Stimulated activated CD4-positive, alpha-beta T cell treated with anti-CD3 and anti-CD28 coated beads, Interleukin-12 subunit alpha, Interleukin-12 subunit beta, amount 100 ng/mL, for 48 hours (primary cell): Measurements from ENCODE around the gene CGNL1.

Experiments
- DNase-seq, 3 donors: peaks; one replicate each; pipeline ENCODE4 v3.0.0-alpha.2; 2020; ENCODE audit warnings: low read depth in 2 of 3, low spot score in 1 of 3

CGNL1 gene

DNA sequence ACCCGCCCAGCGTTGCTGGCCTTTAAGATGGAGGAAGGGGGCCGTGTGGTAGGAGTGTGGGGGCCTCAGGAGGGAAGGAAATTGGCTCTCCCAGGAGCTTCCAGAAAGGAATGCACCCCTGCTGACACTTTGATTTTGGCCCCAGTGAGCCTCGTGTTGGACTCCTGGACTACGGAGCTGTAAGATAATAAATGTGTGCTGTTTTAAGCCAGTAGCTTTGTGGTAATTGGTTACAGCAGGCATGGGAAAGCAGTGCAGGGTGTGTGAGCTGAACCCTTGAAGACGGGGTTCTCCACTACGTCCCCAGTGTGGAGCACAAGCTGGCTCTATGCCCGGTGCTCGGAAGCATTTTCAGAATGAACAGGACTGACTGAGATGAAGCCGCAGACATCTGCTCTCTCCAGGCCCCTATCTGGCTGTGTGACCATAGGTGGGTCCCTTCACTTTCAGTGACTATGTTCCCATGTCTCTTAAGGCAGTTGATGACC lies 22.9 kb upstream of the CGNL1 start:
- no peak for DNase-seq

DNA sequence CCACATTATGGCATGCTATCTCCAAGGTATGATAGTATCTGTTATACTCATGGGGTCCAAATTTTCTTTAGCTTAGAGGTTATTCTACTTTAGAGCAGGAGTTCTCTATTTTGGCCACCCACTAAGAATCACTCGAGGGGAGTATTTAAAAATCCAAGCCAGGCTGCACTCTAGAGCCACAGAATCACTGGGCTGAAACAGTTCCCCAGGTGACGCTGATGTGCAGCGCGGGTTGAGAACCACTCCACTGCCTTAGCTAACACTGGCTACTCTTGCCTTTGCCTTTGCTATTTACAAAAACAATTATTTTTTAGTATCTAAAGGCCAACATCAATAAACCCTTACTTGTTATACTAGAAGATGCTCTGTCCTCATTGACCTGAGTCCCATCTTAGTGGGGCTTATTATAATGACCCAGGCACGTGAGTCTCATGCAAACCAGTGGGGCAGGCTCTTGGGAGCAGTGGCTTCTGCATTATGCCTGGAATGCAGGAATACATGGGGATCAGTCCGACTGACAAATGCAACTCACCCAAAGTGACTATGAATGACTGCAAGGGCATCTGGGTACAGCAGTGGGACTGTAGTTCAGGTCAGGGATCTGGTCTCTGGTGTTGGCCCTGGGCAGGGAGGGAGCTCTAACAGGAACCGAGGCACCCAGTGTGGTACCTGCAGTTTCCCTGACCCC lies 21.7 kb upstream of the CGNL1 start:
- DNase-seq = no peak

DNA sequence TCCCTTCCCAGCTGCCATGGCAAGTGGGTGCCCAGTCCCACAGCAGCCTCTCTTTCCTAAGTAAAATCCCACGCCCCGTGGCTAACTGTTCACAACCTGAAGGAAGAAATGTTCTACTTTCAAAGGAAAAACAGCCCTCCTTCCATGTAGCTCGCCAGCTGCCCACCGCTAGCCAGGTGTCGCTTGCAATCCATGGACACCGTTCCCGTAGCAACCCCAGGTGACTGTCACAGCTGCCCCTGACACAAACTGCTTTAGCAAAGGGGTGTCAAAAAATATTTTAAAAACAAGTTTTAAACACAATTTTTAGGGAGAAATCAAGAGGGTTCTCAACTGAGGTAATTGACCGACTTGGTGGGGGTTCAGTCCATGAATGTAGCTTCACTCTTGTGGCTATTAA lies 21.0 kb upstream of the CGNL1 start:
- DNase-seq = no peak

DNA sequence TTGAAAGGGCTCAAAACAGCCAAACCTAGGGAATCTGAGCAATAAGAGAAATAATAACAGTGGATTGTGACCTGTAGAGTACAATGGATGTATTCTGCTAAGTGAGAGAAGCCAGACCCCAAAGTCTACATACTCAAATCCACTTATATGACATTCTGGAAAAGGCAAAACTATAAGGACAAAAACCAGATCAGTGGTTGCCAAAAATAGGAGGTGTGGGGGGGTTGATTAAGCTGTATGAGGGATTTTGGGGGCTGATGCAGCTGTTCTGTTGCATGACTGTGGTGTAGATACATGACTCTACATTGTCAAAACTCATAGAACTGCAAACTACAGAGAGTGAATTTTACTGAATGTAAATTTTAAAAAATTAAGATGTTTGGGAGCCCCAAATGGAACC lies 20.1 kb upstream of the CGNL1 start:
- no peak for DNase-seq

DNA sequence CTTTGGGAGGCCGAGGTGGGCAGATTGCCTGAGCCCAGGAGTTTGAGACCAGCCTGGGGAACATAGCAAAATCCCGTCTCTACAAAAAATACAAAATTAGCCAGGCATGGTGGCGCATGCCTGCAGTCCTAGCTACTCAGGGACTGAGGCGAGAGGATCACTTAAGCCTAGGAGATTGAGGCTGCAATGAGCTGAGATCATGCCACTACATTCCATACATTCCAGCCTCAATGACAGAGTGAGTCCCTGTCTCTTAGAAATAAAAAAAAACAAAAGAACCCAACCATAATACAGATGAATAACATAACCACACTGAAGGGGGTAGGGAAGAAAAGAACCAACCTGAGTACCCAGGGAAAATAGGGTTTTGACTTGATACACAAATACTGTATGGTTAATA lies 19.7 kb upstream of the CGNL1 start:
- no peak for DNase-seq

DNA sequence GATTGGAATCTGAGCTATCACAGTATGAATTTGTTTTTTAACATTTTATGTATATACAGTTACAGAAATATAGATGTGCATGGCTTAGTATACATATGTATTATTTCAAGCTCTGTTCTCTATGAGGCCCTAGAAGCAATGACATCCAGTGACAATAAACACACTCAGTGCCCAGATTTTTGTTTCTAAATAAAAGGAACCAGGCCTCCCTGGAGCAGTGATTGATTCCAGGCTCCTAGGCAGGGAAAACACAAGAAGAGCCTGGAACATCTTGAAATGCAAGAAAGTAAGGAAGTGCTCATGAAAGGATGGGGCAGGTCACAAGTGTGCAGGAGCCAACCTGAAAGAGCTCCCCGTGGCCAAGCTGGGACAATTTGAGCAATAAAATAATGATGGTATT lies 18.5 kb upstream of the CGNL1 start:
- DNase-seq = no peak

DNA sequence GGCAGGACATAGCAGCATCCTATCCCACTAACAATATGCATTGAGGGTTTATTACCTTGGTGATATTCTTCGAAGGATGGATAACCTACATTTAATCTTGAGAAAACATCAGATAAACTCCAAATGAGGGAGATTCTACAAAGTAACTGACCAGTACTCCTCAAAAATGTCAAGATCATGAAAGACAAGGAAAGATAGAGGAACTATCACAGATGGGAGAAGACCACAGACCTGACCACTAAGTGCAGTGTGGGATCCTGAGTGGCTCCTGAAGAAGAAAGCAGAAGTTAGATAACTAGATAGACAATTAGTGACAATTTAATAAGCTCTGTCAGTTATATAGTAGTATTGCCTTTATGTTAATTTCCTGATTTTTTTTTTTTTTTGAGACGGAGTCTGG lies 17.7 kb upstream of the CGNL1 start:
- DNase-seq = no peak

DNA sequence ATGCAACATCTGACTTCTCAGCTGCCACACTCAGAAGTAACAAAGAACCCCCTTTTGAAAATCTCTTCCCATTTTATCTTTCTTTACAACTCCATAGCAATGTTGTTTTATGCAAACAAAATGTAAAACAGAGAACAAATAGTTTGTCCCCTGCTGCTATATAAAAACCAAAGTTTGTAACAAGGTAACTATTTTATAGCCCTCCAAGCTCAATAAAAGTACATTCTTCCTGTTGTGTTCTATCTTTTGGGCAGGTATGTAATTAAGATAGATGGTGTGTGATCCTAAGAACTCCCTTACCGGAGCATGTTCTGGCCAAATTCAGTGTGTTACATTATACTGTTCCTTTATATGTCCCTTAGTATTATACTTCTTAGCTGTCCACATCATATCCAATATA lies 12.6 kb upstream of the CGNL1 start:
- DNase-seq = no peak

DNA sequence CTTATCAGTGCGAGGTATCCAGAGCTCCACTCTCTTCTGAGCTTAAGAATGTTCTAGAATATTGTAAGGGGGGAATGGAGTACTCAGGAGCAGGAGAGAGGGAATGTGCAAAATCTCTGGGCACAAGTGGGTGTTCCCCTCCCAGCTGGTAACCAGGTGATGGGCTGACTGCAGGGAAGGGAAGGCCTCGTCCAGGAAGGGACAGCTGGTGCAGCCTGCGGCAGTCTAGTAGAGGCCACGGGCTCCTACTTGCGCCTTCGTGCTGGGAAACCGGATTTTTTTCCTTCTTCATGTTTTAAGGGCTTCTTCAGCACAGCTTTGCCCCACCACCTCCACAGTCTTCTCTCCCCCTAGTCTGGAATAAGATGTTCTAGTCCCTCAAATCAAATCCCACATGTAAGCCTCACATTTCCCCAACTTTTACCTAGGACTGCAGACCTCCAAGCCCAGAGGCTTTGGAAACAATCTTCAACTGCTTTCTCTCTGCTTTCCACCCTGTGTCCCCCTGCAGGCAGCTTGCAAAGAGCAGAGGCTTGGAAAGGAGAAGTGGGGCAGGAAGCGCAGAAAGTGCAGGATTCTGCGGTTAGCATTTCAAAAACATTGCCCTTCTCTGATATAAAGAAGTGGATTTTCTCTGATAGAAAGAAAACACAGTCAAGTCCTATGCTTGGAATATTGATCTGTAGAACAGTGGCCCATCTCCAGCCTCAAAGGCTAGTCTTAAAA lies 11.9 kb upstream of the CGNL1 start:
- no peak for DNase-seq

DNA sequence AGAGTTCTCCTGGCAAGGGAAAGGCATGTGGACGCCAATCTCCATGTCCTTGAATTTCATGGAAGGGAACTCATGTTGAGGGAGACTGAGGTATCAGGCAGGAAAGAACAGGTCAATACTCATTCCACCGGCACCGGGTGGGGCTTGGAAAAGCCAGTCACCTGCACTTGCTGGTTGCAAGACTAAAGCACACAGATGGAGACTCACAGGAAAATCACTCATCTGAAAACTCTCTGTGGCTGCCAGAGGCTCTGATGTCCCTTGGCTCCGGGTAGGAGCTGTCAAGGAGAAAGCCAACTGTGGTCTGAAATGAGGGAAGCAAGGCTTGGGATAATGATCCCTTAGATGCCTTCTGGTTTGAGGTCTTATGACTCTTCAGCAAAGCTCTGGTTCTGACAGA lies 8.7 kb upstream of the CGNL1 start:
- DNase-seq = no peak

DNA sequence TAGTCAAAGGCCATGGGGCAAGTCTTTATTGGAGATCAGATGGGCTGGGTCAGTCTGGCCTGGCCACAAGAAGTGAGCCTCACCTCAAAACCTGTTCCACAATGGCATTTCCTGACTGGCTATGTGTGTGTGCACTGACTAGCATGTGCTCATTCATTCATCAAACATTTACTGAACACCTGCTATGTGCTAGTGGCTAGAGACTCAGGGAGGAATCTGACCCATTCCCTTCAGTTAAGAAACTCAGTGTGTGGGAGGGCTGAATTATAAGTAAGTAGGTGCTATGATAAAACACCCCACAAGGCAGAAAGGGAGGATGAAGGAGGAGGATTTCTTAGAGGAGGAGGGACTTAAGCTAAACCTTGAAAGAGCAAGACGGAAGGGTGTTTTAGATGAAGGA lies 5.4 kb upstream of the CGNL1 start:
- no peak for DNase-seq

DNA sequence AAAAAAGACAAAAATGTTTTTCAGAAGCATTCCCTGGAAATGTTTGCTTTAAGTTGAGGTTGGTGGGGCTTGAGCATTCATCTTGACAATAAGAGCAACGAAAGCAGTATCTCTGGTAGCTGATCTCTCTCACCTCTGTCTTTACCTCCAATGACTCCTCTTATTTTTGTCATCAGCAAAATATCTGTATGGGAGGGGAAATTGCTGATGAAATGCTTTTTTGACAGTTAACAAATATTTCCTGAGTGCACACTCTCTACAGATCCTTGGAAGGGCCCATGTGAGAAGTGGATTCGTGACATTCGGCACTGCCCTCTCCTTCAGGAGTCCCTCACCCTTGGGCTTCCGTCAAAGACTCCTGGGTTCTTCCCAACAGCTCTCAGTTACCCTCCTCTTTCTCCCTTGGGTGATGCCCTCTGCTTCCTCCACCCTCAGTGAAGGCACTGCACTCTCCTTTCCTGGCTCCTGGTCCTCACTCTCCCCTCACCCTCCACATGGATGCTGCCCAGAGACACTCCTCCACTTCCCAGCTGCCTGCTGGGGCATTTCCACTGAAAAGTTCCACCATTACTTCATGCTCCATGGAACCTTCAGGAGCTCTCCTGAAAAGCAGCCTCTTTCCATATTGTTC lies 2.9 kb upstream of the CGNL1 start:
- no peak for DNase-seq

DNA sequence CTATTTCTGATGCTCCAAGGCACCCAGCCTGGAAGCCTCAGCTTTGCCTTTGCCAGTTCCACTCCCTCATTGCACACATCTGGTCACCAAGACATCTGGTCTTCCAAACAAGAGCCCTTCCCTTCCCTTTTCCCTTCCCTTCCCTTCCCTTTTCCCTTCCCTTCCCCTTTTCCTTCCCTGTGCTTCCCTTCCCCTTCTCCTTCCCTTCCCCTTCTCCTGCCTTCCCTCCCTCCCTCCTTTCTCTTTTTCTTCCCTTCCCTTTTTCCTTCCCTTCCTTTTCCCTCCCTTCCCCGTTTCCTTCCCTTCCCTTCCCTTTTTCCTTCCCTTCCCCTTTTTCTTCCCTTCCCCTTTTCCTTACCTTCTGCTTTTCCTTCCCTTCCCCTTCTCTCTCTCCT lies 2.4 kb upstream of the CGNL1 start:
- no peak for DNase-seq

DNA sequence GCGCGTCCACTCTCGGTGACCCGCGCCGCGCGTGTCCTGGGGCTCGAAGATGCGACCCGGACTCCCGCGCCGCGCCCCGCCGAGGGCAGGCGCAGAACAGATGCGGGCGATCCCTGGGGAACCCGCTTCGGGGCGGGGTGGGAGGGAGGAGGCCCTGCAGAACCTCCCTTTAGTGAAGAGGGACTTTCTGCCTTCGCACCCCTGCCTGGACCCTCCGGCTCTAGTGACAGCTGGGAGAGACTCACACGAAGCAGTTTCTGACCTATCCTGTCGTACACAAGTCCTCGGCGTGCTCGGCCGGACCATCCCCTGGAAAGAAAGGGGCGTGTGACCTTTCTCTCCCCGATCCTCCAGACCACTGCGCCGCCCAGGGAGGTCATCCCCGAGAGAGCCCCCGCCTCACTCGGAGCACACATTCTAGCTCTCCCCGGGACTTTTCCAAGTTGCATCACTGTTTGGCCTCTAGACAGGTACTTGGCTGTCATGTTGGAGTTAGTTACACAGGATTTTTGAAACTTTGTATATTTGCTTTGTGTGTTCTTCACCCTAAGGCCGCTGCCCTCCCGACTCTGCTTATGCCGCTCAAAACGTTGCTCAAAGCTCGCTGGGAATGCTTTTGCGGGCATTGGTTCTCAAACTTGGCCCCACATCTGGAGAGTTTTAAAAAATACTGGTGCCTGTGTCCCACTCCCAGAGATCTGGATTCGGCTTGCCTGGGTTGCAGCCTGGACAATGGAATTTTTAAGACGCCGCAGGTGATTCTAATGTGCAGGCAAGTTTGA lies 582 bp downstream of the CGNL1 start:
- DNase-seq = no peak

DNA sequence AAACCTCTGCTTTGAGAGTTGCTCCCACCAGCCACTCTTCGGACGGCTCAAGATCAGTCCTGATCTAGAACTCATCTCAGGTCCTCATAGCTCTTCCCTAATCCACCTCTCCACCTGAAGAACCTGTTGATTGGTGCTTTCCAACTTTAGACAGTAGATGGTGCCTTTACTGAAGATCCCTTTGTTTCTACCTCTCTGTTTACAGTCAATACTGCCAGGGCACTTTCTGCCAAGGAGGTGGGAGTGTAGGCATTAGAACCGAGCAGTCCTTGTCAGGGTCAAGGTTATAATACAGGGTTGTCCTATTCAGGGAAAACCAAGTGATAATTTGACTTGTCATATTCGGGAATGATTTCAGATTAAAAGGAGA lies 1.2 kb downstream of the CGNL1 start:
- no peak for DNase-seq

DNA sequence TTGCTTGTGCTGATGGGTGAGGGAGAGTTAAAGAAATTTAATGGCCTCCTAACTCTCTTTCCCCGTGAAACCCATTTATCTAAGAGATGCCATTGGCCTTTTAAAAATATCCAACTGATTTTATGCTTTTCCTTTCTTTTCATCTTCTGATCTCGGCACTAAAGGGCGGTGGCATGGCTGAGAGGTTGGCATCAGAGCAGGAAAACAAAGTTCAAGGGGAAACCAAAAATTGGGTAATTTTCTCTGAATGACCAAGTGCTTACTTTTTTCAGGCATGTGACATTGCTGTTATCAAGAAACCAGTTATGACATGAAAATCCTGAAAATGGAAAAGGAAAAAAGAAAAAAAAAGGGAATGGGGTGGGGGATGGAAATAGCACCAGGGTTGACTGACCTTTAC lies 3.2 kb downstream of the CGNL1 start:
- DNase-seq = no peak

DNA sequence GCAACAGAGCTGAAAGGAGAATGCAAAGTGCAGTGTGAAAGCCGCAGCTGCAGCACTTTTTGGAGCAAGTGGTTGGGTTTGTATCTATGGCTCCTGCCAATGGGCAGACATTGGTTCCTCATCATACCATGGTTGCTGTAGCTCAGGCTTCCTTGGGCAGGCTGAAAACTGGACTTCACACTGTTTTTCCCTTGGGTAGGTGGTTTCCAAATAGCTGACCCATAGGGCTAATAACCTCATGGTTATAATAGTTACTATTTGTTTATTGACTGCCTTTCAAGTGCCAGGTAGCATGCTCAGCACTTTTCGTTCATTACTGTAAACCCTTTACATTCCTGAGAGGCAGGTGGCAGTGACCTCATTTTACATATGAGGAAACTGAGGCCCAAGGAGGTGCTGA lies 4.5 kb downstream of the CGNL1 start:
- no peak for DNase-seq

DNA sequence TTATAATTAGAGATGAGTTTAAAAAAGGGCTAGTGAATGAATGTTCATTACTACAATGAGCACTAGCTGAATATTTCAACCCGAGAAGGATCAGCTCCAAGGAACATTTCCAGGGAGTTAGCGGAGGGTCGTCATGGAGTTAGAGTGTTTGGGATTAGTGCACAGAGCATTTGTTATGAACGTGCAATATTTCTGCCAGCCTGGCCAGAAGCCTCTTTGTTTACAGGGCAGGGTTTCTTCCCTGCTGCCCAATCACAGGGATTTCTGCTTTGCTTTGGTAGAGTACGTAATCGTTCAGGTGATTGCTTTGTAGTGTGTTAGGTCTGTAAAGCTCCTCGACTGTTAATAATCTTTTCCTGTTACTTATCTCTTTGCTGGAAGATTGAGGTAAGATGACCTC lies 5.9 kb downstream of the CGNL1 start:
- no peak for DNase-seq

DNA sequence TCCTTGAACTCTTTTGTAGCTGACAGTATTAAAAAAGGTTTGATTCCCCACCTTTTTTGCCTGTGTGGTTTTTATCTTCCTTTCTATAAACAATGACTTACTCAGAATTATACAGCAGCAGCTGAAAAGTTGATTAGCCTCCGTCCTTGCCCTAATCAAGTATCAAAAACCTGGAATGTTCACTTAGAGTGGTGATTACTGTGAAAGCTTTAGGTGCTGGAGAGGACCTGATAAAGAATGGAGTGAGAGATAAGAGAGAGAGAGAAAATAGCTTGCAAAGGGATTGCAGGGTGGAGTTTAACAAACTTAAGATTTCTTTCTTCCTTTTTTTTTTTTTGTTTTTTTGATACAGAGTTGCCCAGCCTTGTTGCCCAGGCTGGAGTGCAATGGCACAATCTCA lies 6.7 kb downstream of the CGNL1 start:
- no peak for DNase-seq

DNA sequence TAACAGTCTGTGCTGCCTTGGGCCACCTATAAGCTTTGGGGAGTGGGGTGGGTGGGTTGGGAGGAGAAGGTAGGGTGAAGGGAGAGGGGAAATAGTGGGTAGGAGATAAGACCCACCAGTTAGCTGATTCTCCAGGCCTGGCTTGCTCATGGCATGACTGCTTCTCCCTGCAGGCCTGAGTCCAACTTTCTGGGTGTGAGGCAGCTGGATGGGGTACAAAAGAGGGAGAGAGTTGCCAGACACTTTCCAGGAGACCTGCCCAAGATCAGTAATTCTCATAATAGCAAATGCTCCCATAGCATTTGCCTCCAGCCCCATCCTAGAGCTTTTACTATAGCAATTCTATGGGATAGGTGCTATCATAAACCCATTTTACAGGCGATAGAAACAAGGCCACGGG lies 7.7 kb downstream of the CGNL1 start:
- no peak for DNase-seq

DNA sequence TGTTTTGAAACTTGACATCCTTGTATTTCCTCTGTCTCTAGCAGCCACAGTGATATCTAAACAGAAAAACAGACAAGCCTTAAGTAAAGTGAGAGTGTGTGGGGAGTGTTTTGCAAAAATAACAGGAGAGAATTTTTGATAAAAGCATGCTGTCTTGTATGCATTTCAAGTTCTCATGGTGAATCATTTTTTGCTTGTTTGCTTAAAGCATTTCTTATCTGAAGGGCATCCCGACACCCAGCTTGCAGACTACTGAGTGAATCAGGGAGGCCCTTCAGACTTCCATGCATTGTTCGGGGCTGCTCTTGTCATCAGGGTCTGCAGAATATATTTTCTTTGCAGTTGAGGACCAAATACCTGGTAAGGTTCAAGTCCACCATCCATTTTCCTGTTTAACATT lies 8.5 kb downstream of the CGNL1 start:
- no peak for DNase-seq

DNA sequence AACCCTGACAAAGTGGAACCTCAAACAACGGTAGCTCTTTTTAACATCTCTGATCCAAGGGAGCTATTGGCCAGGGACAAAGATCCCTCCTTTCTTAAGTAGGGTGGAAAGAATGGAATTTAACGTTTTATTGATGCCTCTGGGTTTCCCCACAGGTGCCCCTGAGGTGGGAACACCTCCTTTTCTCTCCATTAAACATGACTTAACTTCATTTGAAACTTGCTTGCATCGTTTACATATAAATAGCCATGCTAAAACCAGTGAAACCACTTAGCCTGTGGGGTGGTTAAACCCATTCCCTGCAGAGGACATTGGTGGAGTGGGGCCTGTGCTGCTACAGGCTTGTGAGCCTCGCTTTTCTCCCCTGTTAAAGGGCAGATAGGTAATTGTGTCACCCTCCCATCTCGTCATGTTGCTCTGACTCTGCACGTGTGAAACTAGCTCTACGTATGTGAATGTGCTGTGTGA lies 9.7 kb downstream of the CGNL1 start:
- DNase-seq = no peak
